ENCODE results near the gene DCC.

Gene DCC

GRCh38 chr18:53531187-53531586, 1191.2 kb downstream of the DCC start:
- no peak for DNase-seq

- no peak for DNase-seq
Observed at GRCh38 chr18:53531896-53532295, 1191.9 kb downstream of the DCC start.

- DNase-seq = no peak
Observed at GRCh38 chr18:53534203-53534602, 1194.2 kb downstream of the DCC start.

- no peak for DNase-seq
Observed at GRCh38 chr18:53534695-53535094, 1194.7 kb downstream of the DCC start.

- no peak for DNase-seq
Observed at GRCh38 chr18:53536908-53537307, 1196.9 kb downstream of the DCC start.

GRCh38 chr18:53541924-53542323, 1201.9 kb downstream of the DCC start:
- DNase-seq = no peak

GRCh38 chr18:53543711-53544110, 1203.7 kb downstream of the DCC start:
- no peak for DNase-seq

GRCh38 chr18:53544917-53545316, 1204.9 kb downstream of the DCC start:
- no peak for DNase-seq

- DNase-seq = peak; percentile 32
Observed at GRCh38 chr18:53551868-53552426, 1212.0 kb downstream of the DCC start.

- no peak for DNase-seq
Observed at GRCh38 chr18:53553030-53553429, 1213.0 kb downstream of the DCC start.

- no peak for DNase-seq
Observed at GRCh38 chr18:53556450-53556849, 1216.5 kb downstream of the DCC start.

- no peak for DNase-seq
Observed at GRCh38 chr18:53560546-53560945, 1220.5 kb downstream of the DCC start.

- DNase-seq = no peak
Observed at GRCh38 chr18:53566626-53567025, 1226.6 kb downstream of the DCC start.

GRCh38 chr18:53567929-53568574, 1228.1 kb downstream of the DCC start:
- peak; percentile 13 for DNase-seq

Measured in right kidney (tissue), 1 donor.